ENCODE measurements around the gene CA9. TPM values are rescaled to one million over a fixed set of nuclear protein-coding genes. Genes with fewer than 3 reads are reported as not detected.

CA9 gene
- total and polyA plus RNA-seq, 2 experiments from 2014 or later = 1.1 TPM; not detected in 1

GRCh38 chr9:35716230-35716629, 42.5 kb downstream of the CA9 start:
- no peaks in the 10 kb centered on the region for H3K9me2 ChIP-seq (ENCODE audit: insufficient read depth)
- Mint-ChIP-seq H3K4me1 (peaks cover 4% of the 10 kb centered on the region; the same call in 2 of the 3 replicates), H3K9me3 (no peaks in the 10 kb centered on the region), H3K4me3 (no peak overlapping the region), H3K27me3 (ENCODE audit: insufficient read depth, low read depth, poor library complexity) (peaks cover 4% of the 10 kb centered on the region), H3K36me3 (ENCODE audit: low read depth) (peaks cover 82% of the 10 kb centered on the region), H3K27ac (no peak overlapping the region)
- H3K27me3 ChIP-seq (ENCODE audit: insufficient read depth) = no peaks in the 10 kb centered on the region
- ATAC-seq (no peak), DNase-seq (ENCODE audit: low spot score) (no peak)
- no peak overlapping the region for H2AFZ ChIP-seq
- H3K27ac ChIP-seq (ENCODE audit: low read depth) = no peak overlapping the region
- H3K4me2 ChIP-seq = no peak overlapping the region
- H3K4me3 ChIP-seq = no peak overlapping the region
- no peaks in the 10 kb centered on the region for H3K4me1 ChIP-seq (ENCODE audit: insufficient read depth)
- H3F3A ChIP-seq (replicated peaks; ENCODE audit: low read depth) = 0 out of 2 replicates have a peak, but pooled peaks cover 3% of the 10 kb centered on the region
- peaks cover 6% of the 10 kb centered on the region for H4K20me1 ChIP-seq (replicated peaks; ENCODE audit: insufficient read depth)
- TF ChIP-seq NANOG (IDR thresholded peaks at IDR 0.05; ENCODE audit: borderline replicate concordance) (no peak), JUNB (IDR thresholded peaks at IDR 0.05; ENCODE audit: unreplicated experiment) (no peak)
- H3K36me3 ChIP-seq (ENCODE audit: insufficient read depth) = peaks cover 61% of the 10 kb centered on the region
- H3K79me2 ChIP-seq (replicated peaks; ENCODE audit: insufficient read depth) = no peaks in the 10 kb centered on the region

DNA sequence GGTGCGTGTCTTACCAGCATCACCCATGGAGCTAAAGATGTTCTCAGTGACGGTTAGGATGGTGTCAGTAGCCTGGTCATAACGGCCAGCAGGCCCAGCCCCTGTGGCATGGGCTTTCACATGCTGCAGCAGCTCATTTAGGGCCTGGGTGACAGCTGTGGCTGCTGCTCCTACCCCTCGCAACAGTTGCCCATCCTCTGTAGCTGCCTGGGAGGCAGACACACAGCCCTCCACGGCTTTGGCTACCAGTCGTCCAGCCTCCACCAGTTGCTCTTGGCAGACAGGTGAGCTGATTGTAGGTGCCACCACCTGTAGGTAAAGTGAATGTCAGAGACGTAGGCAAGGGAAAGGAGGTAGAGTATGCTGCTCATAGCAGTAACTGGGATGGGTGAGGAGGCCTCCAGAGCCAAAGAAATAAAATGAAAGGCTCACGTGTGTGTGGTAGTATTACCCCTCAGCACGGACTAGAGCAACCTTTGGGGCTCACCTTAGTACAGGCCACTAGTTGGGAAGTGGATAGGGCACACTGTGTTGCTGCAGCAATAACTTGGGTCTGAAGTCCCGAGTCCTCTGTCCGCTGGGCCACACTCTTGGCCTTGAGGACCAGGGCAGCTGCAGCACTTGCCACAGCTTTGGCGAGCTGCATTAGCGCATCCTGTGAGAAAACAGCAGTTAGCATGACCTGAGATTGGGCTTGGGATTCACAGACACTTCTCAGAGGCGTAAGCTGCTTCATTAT, 43.6 kb downstream of the CA9 start:
- Mint-ChIP-seq H3K27ac (no peak overlapping the region), H3K36me3 (ENCODE audit: low read depth) (peaks cover 82% of the 10 kb centered on the region), H3K9me3 (no peaks in the 10 kb centered on the region), H3K4me3 (no peak overlapping the region), H3K4me1 (peaks cover 4% of the 10 kb centered on the region; the same call in 2 of the 3 replicates), H3K27me3 (ENCODE audit: insufficient read depth, low read depth, poor library complexity) (peaks cover under 1% of the 10 kb centered on the region)
- H2AFZ ChIP-seq = no peak overlapping the region
- no peaks in the 10 kb centered on the region for H3K9me2 ChIP-seq (ENCODE audit: insufficient read depth)
- H3K4me2 ChIP-seq = no peak overlapping the region
- ATAC-seq (no peak), DNase-seq (ENCODE audit: low spot score) (no peak)
- H3K36me3 ChIP-seq (ENCODE audit: insufficient read depth) = peaks cover 61% of the 10 kb centered on the region
- no peaks in the 10 kb centered on the region for H3K79me2 ChIP-seq (replicated peaks; ENCODE audit: insufficient read depth)
- 0 out of 2 replicates have a peak, but pooled peaks cover 3% of the 10 kb centered on the region for H3F3A ChIP-seq (replicated peaks; ENCODE audit: low read depth)
- H3K27ac ChIP-seq (ENCODE audit: low read depth) = no peak overlapping the region
- H4K20me1 ChIP-seq (replicated peaks; ENCODE audit: insufficient read depth) = peaks cover 6% of the 10 kb centered on the region; the same call in 1 of the 2 replicates
- TF ChIP-seq STAT1 (IDR thresholded peaks at IDR 0.05; ENCODE audit: unreplicated experiment) (no peak), JUNB (IDR thresholded peaks at IDR 0.05; ENCODE audit: unreplicated experiment) (no peak), EZH2 (IDR thresholded peaks at IDR 0.05; ENCODE audit: low read depth, unreplicated experiment) (no peak), ZNF331 (CRISPR knock-in tag; IDR thresholded peaks at IDR 0.05; ENCODE audit: low read depth) (no peak), ETS1 (IDR thresholded peaks at IDR 0.05) (no peak), CTCF (conservative IDR thresholded peaks at IDR 0.05; ENCODE audit: low read depth in 2 of 2) (no peak)
- TF ChIP-seq, protein P1, sequence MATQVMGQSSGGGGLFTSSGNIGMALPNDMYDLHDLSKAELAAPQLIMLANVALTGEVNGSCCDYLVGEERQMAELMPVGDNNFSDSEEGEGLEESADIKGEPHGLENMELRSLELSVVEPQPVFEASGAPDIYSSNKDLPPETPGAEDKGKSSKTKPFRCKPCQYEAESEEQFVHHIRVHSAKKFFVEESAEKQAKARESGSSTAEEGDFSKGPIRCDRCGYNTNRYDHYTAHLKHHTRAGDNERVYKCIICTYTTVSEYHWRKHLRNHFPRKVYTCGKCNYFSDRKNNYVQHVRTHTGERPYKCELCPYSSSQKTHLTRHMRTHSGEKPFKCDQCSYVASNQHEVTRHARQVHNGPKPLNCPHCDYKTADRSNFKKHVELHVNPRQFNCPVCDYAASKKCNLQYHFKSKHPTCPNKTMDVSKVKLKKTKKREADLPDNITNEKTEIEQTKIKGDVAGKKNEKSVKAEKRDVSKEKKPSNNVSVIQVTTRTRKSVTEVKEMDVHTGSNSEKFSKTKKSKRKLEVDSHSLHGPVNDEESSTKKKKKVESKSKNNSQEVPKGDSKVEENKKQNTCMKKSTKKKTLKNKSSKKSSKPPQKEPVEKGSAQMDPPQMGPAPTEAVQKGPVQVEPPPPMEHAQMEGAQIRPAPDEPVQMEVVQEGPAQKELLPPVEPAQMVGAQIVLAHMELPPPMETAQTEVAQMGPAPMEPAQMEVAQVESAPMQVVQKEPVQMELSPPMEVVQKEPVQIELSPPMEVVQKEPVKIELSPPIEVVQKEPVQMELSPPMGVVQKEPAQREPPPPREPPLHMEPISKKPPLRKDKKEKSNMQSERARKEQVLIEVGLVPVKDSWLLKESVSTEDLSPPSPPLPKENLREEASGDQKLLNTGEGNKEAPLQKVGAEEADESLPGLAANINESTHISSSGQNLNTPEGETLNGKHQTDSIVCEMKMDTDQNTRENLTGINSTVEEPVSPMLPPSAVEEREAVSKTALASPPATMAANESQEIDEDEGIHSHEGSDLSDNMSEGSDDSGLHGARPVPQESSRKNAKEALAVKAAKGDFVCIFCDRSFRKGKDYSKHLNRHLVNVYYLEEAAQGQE (IDR thresholded peaks at IDR 0.05; ENCODE audit: unreplicated experiment) = no peak
- no peaks in the 10 kb centered on the region for H3K4me1 ChIP-seq (ENCODE audit: insufficient read depth)
- H3K4me3 ChIP-seq = no peak overlapping the region
- H3K27me3 ChIP-seq (ENCODE audit: insufficient read depth) = no peaks in the 10 kb centered on the region
